ENCODE results near the gene TMEM181. TPM values are rescaled to one million over a fixed set of nuclear protein-coding genes. Genes with fewer than 3 reads are reported as not detected.

Gene TMEM181
- total RNA-seq, 1 experiment from 2014 or later = 18.7 TPM

GRCh38 chr6:158620963-158621693 lies 61.2 kb downstream of the TMEM181 start:
- DNase-seq = no peak
- TF ChIP-seq EZH2 (IDR thresholded peaks at IDR 0.05; ENCODE audit: low read depth) = no peak
- TF ChIP-seq, protein P1, sequence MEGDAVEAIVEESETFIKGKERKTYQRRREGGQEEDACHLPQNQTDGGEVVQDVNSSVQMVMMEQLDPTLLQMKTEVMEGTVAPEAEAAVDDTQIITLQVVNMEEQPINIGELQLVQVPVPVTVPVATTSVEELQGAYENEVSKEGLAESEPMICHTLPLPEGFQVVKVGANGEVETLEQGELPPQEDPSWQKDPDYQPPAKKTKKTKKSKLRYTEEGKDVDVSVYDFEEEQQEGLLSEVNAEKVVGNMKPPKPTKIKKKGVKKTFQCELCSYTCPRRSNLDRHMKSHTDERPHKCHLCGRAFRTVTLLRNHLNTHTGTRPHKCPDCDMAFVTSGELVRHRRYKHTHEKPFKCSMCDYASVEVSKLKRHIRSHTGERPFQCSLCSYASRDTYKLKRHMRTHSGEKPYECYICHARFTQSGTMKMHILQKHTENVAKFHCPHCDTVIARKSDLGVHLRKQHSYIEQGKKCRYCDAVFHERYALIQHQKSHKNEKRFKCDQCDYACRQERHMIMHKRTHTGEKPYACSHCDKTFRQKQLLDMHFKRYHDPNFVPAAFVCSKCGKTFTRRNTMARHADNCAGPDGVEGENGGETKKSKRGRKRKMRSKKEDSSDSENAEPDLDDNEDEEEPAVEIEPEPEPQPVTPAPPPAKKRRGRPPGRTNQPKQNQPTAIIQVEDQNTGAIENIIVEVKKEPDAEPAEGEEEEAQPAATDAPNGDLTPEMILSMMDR (conservative IDR thresholded peaks at IDR 0.05) = no peak
- H3F3A ChIP-seq (ENCODE audit: insufficient read depth, low read depth) = no peaks in the 10 kb centered on the region
- H3K9me2 ChIP-seq (ENCODE audit: insufficient read depth) = no peaks in the 10 kb centered on the region
- H4K20me1 ChIP-seq (ENCODE audit: insufficient read depth) = no peaks in the 10 kb centered on the region
- intact Hi-C loops (cut with micrococcal nuclease; ENCODE audit: unreplicated experiment) = no loop called here
- no peaks in the 10 kb centered on the region for H3K27me3 ChIP-seq (ENCODE audit: insufficient read depth, low read depth)
- H3K4me3 ChIP-seq = no peak overlapping the region
- CTCF ChIA-PET = interaction anchor here (0.6 kb wide), 1 partner anchor 392 kb away, joined by 6 read pairs; no protein-coding TSS in a partner anchor
- H3K79me2 ChIP-seq (ENCODE audit: low read depth) = no peaks in the 10 kb centered on the region
- no TSS peak for BruUV-seq (replicated peaks)
- no peaks in the 10 kb centered on the region for H3K4me1 ChIP-seq (replicated peaks; ENCODE audit: insufficient read depth)
- H3K4me2 ChIP-seq = no peak overlapping the region
- POLR2A ChIA-PET (ENCODE audit: unreplicated experiment) = no interaction called here
- no peaks in the 10 kb centered on the region for H3K36me3 ChIP-seq (ENCODE audit: low read depth)
- no peak overlapping the region for H3K27ac ChIP-seq
- no peak overlapping the region for H2AFZ ChIP-seq
- no peaks in the 10 kb centered on the region for H3K9me3 ChIP-seq (ENCODE audit: insufficient read depth, low read depth)

DNA sequence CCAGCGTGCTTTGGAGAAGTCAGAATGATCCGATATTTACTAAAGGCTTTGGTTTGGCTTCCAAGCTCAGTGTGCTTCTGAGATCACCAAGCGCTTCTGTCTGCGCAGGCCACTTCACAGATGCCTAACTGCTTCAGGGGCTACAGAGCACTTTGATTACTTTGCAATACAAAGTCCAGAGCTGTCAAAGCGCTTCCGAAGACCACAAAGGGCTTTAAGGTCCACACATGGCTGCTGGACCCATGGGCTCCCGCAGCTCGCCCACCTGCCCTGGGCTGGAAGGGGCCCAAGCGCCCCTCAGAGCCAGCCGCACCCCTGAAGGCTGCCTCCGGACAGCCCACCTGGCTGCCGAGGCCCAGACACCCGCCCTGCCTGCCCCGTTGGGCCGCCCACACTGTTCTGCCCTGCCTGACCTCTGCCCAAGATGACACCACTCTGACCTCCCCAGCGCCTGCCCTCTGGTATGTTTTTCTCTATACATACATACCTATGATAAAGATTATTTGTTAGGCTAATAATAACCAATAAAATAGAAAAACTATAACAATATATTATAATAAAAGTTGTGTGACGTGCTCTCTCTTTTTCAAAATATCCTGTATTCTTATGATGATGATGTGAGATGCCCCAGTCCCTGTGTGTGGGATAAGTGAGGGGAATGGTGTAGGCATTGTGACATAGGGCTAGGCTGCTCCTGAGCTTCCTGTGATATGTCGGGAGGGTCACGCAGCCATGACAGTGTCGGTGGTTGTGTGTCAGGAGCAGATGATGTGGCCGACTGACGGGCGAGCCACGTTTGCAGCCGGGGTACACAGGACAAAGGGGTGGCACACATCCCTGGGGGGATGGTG lies 62.0 kb downstream of the TMEM181 start:
- Histone ChIP-seq H3K4me1 (replicated peaks; ENCODE audit: insufficient read depth) (no peaks in the 10 kb centered on the region), H3K36me3 (ENCODE audit: low read depth) (no peaks in the 10 kb centered on the region), H3K27me3 (ENCODE audit: insufficient read depth, low read depth) (no peaks in the 10 kb centered on the region), H3K79me2 (ENCODE audit: low read depth) (no peaks in the 10 kb centered on the region), H3F3A (ENCODE audit: insufficient read depth, low read depth) (no peaks in the 10 kb centered on the region), H3K9me2 (ENCODE audit: insufficient read depth) (no peaks in the 10 kb centered on the region), H2AFZ (no peak overlapping the region), H4K20me1 (ENCODE audit: insufficient read depth) (no peaks in the 10 kb centered on the region), H3K4me2 (no peak overlapping the region), H3K4me3 (no peak overlapping the region), H3K27ac (no peak overlapping the region), H3K9me3 (ENCODE audit: insufficient read depth, low read depth) (no peaks in the 10 kb centered on the region)
- TF ChIP-seq, protein P1 (conservative IDR thresholded peaks at IDR 0.05) = no peak
- TF ChIP-seq EZH2 (IDR thresholded peaks at IDR 0.05; ENCODE audit: low read depth) = no peak
- CTCF ChIA-PET = no interaction called here
- POLR2A ChIA-PET (ENCODE audit: unreplicated experiment) = no interaction called here
- intact Hi-C loops (cut with micrococcal nuclease; ENCODE audit: unreplicated experiment) = no loop called here
- no TSS peak for BruUV-seq (replicated peaks)
- DNase-seq = no peak

DNA sequence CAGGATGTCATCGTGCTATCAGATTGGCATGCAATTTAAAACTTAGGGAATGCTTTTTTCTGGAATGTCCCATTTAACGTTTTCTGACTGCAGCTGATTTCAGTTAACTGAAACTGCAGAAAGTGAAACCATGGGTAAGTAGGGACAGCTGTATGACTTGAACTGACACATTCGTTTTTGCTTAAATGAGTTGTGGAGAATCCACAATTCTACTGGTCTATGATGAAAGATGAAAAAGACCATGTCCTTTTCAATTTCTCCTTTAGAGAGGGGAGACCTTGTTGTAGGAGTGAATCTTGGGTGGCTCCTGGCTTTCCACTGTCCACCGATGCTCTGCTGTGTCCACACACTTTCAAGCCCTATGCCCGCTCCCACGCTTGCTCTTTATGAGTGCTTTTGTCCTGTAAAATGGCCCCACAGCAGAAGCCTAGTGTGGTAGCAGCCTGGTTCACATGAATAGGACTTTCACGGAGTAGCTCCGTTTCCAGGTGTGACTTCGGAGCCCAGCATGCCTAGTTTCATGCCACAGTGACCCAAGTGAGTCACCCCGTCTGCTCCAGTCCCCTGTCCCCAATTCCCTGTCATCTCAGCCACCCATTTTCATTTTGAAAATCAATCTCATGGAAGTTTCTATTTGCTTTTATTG lies 62.8 kb downstream of the TMEM181 start:
- Histone ChIP-seq H3K4me1 (replicated peaks; ENCODE audit: insufficient read depth) (no peaks in the 10 kb centered on the region), H3K4me3 (no peak overlapping the region), H3K27ac (no peak overlapping the region), H3K9me3 (ENCODE audit: insufficient read depth, low read depth) (no peaks in the 10 kb centered on the region), H3F3A (ENCODE audit: insufficient read depth, low read depth) (no peaks in the 10 kb centered on the region), H4K20me1 (ENCODE audit: insufficient read depth) (no peaks in the 10 kb centered on the region), H3K36me3 (ENCODE audit: low read depth) (no peaks in the 10 kb centered on the region), H3K27me3 (ENCODE audit: insufficient read depth, low read depth) (no peaks in the 10 kb centered on the region), H3K79me2 (ENCODE audit: low read depth) (no peaks in the 10 kb centered on the region), H3K9me2 (ENCODE audit: insufficient read depth) (no peaks in the 10 kb centered on the region), H3K4me2 (no peak overlapping the region), H2AFZ (no peak overlapping the region)
- ChIA-PET CTCF (no interaction called here), POLR2A (ENCODE audit: unreplicated experiment) (no interaction called here)
- TF ChIP-seq EZH2 (IDR thresholded peaks at IDR 0.05; ENCODE audit: low read depth) = no peak
- TF ChIP-seq, protein P1 (conservative IDR thresholded peaks at IDR 0.05) = no peak
- no TSS peak for BruUV-seq (replicated peaks)
- intact Hi-C loops (cut with micrococcal nuclease; ENCODE audit: unreplicated experiment) = no loop called here
- DNase-seq = no peak

All from PC-9 (cell line).